ES-I3 (cell line): ENCODE data around the gene VEPH1.

Experiments
- H3K36me3 ChIP-seq: 2 replicates; pipeline ENCODE4 v1.6.1; 2013; ENCODE audit warnings: mild to moderate bottlenecking, low read length, control low read depth, moderate library complexity; ENCODE audit not compliant: insufficient read depth
- H3K4me1 ChIP-seq: 2 replicates; pipeline ENCODE4 v1.6.1; 2013; ENCODE audit warnings: mild to moderate bottlenecking, control low read depth, low read length; ENCODE audit not compliant: insufficient read depth
- H3K9ac ChIP-seq: 2 replicates; pipeline ENCODE4 v1.6.1; 2013; ENCODE audit warnings: low read depth, mild to moderate bottlenecking, low read length, moderate library complexity
- H3K9me3 ChIP-seq: 2 replicates; pipeline ENCODE4 v1.6.1; 2013; ENCODE audit warnings: mild to moderate bottlenecking, low read length, moderate library complexity; ENCODE audit not compliant: control insufficient read depth, insufficient read depth

Gene VEPH1

GRCh38 chr3:157475921-157476414 lies 27.2 kb downstream of the VEPH1 start:
- H3K4me1 ChIP-seq: no peaks in the 10 kb centered on the region
- H3K9ac ChIP-seq: no peak overlapping the region
- no peaks in the 10 kb centered on the region for H3K36me3 ChIP-seq
- H3K9me3 ChIP-seq: no peaks in the 10 kb centered on the region

GRCh38 chr3:157472648-157473047 lies 30.6 kb downstream of the VEPH1 start:
- Histone ChIP-seq H3K9me3 (no peaks in the 10 kb centered on the region), H3K4me1 (no peaks in the 10 kb centered on the region), H3K36me3 (no peaks in the 10 kb centered on the region), H3K9ac (no peak overlapping the region)

- H3K4me1 ChIP-seq: no peaks in the 10 kb centered on the region
- no peaks in the 10 kb centered on the region for H3K36me3 ChIP-seq
- H3K9me3 ChIP-seq: no peaks in the 10 kb centered on the region
Observed at GRCh38 chr3:157471064-157471463, 32.2 kb downstream of the VEPH1 start.

GRCh38 chr3:157469561-157470294 lies 33.5 kb downstream of the VEPH1 start:
- H3K9me3 ChIP-seq: no peaks in the 10 kb centered on the region

More at GRCh38 chr3:157471064-157471463, 32.2 kb downstream of the VEPH1 start:
- H3K9ac ChIP-seq: no peak overlapping the region

GRCh38 chr3:157467200-157467599 lies 36.0 kb downstream of the VEPH1 start:
- no peaks in the 10 kb centered on the region for H3K4me1 ChIP-seq
- H3K9ac ChIP-seq: no peak overlapping the region
- no peaks in the 10 kb centered on the region for H3K36me3 ChIP-seq
- H3K9me3 ChIP-seq: no peaks in the 10 kb centered on the region

More at GRCh38 chr3:157469561-157470294, 33.5 kb downstream of the VEPH1 start:
- H3K9ac ChIP-seq: no peak overlapping the region
- H3K36me3 ChIP-seq: no peaks in the 10 kb centered on the region
- H3K4me1 ChIP-seq: no peaks in the 10 kb centered on the region

- Histone ChIP-seq H3K9ac (no peak overlapping the region), H3K36me3 (no peaks in the 10 kb centered on the region), H3K4me1 (no peaks in the 10 kb centered on the region), H3K9me3 (no peaks in the 10 kb centered on the region)
Observed at GRCh38 chr3:157465741-157466140, 37.5 kb downstream of the VEPH1 start.

- no peaks in the 10 kb centered on the region for H3K9me3 ChIP-seq
- no peaks in the 10 kb centered on the region for H3K4me1 ChIP-seq
- no peaks in the 10 kb centered on the region for H3K36me3 ChIP-seq
- no peak overlapping the region for H3K9ac ChIP-seq
Observed at GRCh38 chr3:157464321-157464720, 38.9 kb downstream of the VEPH1 start.

- H3K9me3 ChIP-seq: no peaks in the 10 kb centered on the region
- H3K9ac ChIP-seq: no peak overlapping the region
- no peaks in the 10 kb centered on the region for H3K4me1 ChIP-seq
- no peaks in the 10 kb centered on the region for H3K36me3 ChIP-seq
Observed at GRCh38 chr3:157463816-157464215, 39.4 kb downstream of the VEPH1 start.

- Histone ChIP-seq H3K4me1 (no peaks in the 10 kb centered on the region), H3K9ac (no peak overlapping the region), H3K9me3 (no peaks in the 10 kb centered on the region), H3K36me3 (no peaks in the 10 kb centered on the region)
Observed at GRCh38 chr3:157460253-157460652, 43.0 kb downstream of the VEPH1 start.

GRCh38 chr3:157459706-157460105 lies 43.5 kb downstream of the VEPH1 start:
- no peaks in the 10 kb centered on the region for H3K4me1 ChIP-seq
- no peaks in the 10 kb centered on the region for H3K9me3 ChIP-seq
- no peak overlapping the region for H3K9ac ChIP-seq
- H3K36me3 ChIP-seq: no peaks in the 10 kb centered on the region

GRCh38 chr3:157453824-157454223 lies 49.4 kb downstream of the VEPH1 start:
- Histone ChIP-seq H3K9me3 (no peaks in the 10 kb centered on the region; the same call in 1 of the 2 replicates), H3K4me1 (no peaks in the 10 kb centered on the region), H3K9ac (no peak overlapping the region), H3K36me3 (no peaks in the 10 kb centered on the region)

- Histone ChIP-seq H3K4me1 (no peaks in the 10 kb centered on the region), H3K9ac (no peak overlapping the region), H3K9me3 (no peaks in the 10 kb centered on the region; the same call in 1 of the 2 replicates), H3K36me3 (no peaks in the 10 kb centered on the region)
Observed at GRCh38 chr3:157452097-157452496, 51.1 kb downstream of the VEPH1 start.

GRCh38 chr3:157447026-157447694 lies 56.1 kb downstream of the VEPH1 start:
- Histone ChIP-seq H3K4me1 (no peaks in the 10 kb centered on the region), H3K9ac (no peak overlapping the region), H3K36me3 (no peaks in the 10 kb centered on the region)

GRCh38 chr3:157445857-157446256 lies 57.4 kb downstream of the VEPH1 start:
- H3K36me3 ChIP-seq: no peaks in the 10 kb centered on the region
- H3K4me1 ChIP-seq: no peaks in the 10 kb centered on the region
- H3K9me3 ChIP-seq: no peaks in the 10 kb centered on the region; the same call in 1 of the 2 replicates
- no peak overlapping the region for H3K9ac ChIP-seq

More at GRCh38 chr3:157447026-157447694, 56.1 kb downstream of the VEPH1 start:
- no peaks in the 10 kb centered on the region; the same call in 1 of the 2 replicates for H3K9me3 ChIP-seq

- H3K9me3 ChIP-seq: no peaks in the 10 kb centered on the region; the same call in 1 of the 2 replicates
- H3K36me3 ChIP-seq: no peaks in the 10 kb centered on the region
- no peaks in the 10 kb centered on the region for H3K4me1 ChIP-seq
- no peak overlapping the region for H3K9ac ChIP-seq
Observed at GRCh38 chr3:157444797-157445184, 58.4 kb downstream of the VEPH1 start.
